ENCODE measurements around the gene FTCDNL1. TPM values are rescaled to one million over a fixed set of nuclear protein-coding genes. Genes with fewer than 3 reads are reported as not detected.

The FTCDNL1 gene
- total and polyA plus RNA-seq, 2 of the 13 experiments (the other 11 are each of a cell fraction or from before 2014, with no cell fraction given), result 0.98 to 1.4 TPM

DNA sequence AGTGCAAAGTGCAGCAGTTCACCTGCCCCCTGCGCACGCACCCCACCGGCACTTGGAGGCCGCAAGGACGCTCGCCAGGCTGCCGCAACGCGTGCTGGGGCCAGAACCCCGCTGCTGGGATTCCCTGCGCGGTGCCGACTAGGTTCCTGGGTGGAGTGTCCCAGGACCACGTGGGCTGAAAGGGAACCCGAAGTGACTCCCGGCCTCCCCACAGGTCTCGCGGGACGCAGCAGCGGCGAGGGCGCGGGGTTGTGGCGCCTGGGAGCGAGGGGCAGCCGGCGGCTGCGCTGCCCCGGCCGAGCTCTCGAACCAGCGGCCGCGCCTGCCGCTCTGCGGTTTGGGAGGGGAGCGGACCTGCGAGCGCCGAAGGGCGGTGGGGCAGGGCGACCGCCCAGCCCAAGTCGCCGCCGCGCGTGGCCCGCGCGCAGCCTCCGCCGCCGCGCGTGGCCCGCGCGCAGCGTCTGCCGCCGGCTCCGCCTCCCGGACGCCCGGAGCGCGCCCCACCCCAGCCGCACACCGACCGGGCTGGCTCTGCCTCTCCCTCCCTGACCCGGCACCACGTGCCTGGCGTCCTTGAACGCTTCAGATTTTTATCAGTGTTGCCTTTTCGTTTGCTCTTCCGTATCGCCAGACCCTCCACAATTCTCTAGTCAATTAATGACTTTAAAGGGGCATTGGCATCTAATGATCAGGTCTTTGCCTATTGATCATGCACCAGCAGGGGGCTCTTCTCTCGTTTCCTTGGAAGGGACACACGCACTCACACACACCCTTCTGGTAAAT lies at the start of gene FTCDNL1 (continued):
- TF ChIP-seq ELF1 (CRISPR knock-in tag; IDR thresholded peaks at IDR 0.05) (no peak; the same call in 1 of the 2 replicates), ZNF496 (CRISPR knock-in tag; IDR thresholded peaks at IDR 0.05; ENCODE audit: insufficient replicate concordance) (no peak), FOXA3 (CRISPR knock-in tag; IDR thresholded peaks at IDR 0.05) (peak; percentile 33; the same call in 1 of the 2 replicates), ZNF33B (CRISPR knock-in tag; IDR thresholded peaks at IDR 0.05) (peak; percentile 90; the same call in 1 of the 2 replicates), SMARCE1 (IDR thresholded peaks at IDR 0.05; ENCODE audit: borderline replicate concordance) (no peak), NFKBIZ (CRISPR knock-in tag; IDR thresholded peaks at IDR 0.05) (no peak; the same call in 1 of the 2 replicates), MEIS1 (CRISPR knock-in tag; IDR thresholded peaks at IDR 0.05; ENCODE audit: borderline replicate concordance) (no peak), MBNL3 (CRISPR knock-in tag; conservative IDR thresholded peaks at IDR 0.05) (no peak), NR2F2 (IDR thresholded peaks at IDR 0.05; ENCODE audit: borderline replicate concordance, low read depth) (0 out of 2 replicates have a peak, but pooled peaks have one; percentile 2), GPBP1L1 (CRISPR knock-in tag; IDR thresholded peaks at IDR 0.05) (no peak), ZSCAN21 (CRISPR knock-in tag; IDR thresholded peaks at IDR 0.05; ENCODE audit: borderline replicate concordance) (no peak; the same call in 1 of the 2 replicates), NKX3-1 (CRISPR knock-in tag; IDR thresholded peaks at IDR 0.05) (no peak), ZNF713 (CRISPR knock-in tag; IDR thresholded peaks at IDR 0.05) (no peak), ATRX (CRISPR knock-in tag; IDR thresholded peaks at IDR 0.05; ENCODE audit: borderline replicate concordance) (no peak), ZNF652 (CRISPR knock-in tag; IDR thresholded peaks at IDR 0.05; ENCODE audit: borderline replicate concordance, low read depth) (no peak), ZNF543 (CRISPR knock-in tag; IDR thresholded peaks at IDR 0.05) (0 out of 2 replicates have a peak, but pooled peaks have one; percentile 41), GMEB1 (CRISPR knock-in tag; IDR thresholded peaks at IDR 0.05; ENCODE audit: borderline replicate concordance) (peak; percentile 75)
- TF ChIP-seq, protein P1, sequence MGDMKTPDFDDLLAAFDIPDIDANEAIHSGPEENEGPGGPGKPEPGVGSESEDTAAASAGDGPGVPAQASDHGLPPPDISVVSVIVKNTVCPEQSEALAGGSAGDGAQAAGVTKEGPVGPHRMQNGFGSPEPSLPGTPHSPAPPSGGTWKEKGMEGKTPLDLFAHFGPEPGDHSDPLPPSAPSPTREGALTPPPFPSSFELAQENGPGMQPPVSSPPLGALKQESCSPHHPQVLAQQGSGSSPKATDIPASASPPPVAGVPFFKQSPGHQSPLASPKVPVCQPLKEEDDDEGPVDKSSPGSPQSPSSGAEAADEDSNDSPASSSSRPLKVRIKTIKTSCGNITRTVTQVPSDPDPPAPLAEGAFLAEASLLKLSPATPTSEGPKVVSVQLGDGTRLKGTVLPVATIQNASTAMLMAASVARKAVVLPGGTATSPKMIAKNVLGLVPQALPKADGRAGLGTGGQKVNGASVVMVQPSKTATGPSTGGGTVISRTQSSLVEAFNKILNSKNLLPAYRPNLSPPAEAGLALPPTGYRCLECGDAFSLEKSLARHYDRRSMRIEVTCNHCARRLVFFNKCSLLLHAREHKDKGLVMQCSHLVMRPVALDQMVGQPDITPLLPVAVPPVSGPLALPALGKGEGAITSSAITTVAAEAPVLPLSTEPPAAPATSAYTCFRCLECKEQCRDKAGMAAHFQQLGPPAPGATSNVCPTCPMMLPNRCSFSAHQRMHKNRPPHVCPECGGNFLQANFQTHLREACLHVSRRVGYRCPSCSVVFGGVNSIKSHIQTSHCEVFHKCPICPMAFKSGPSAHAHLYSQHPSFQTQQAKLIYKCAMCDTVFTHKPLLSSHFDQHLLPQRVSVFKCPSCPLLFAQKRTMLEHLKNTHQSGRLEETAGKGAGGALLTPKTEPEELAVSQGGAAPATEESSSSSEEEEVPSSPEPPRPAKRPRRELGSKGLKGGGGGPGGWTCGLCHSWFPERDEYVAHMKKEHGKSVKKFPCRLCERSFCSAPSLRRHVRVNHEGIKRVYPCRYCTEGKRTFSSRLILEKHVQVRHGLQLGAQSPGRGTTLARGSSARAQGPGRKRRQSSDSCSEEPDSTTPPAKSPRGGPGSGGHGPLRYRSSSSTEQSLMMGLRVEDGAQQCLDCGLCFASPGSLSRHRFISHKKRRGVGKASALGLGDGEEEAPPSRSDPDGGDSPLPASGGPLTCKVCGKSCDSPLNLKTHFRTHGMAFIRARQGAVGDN (CRISPR knock-in tag; IDR thresholded peaks at IDR 0.05), result peak; percentile 94
- TF ChIP-seq, protein P2, sequence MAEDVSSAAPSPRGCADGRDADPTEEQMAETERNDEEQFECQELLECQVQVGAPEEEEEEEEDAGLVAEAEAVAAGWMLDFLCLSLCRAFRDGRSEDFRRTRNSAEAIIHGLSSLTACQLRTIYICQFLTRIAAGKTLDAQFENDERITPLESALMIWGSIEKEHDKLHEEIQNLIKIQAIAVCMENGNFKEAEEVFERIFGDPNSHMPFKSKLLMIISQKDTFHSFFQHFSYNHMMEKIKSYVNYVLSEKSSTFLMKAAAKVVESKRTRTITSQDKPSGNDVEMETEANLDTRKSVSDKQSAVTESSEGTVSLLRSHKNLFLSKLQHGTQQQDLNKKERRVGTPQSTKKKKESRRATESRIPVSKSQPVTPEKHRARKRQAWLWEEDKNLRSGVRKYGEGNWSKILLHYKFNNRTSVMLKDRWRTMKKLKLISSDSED (CRISPR knock-in tag; IDR thresholded peaks at IDR 0.05), result peak; percentile 80; the same call in 1 of the 2 replicates
- TF ChIP-seq, protein P3, sequence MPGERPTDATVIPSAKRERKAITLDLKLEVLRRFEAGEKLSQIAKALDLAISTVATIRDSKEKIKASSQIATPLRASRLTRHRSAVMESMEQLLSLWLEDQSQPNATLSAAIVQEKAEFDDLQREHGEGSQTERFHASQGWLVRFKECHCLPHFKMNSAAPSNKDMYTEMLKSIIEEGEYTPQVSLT (CRISPR knock-in tag; IDR thresholded peaks at IDR 0.05; ENCODE audit: borderline replicate concordance, low read depth), result no peak
